HCT116 (cell line): ENCODE results near the gene RNF227. TPM values are rescaled to one million over a fixed set of nuclear protein-coding genes. Genes with fewer than 3 reads are reported as not detected.

ENCODE experiments used
- ATAC-seq: fragments of 200-7000 bp; cut with Tn5 transposase; 2 replicates; pipeline ENCODE4 v1.9.1; 2020; ENCODE audit warnings: mild to moderate bottlenecking, moderate library complexity
- BruUV-seq: library from RNA; stranded (reverse); fragments of 400-500 nt; replicated peaks from 2 replicates; lab custom pipeline; 2021; lab: Mats Ljungman, UMichigan
- CTCF ChIA-PET: fragments of 300-600 bp; sonication (Branson Sonifier 250); formaldehyde crosslinking; loops from one replicate; lab custom pipeline; 2021; ENCODE audit warnings: antibody characterized with exemption; lab: Charles Lee
- POLR2A ChIA-PET: fragments of 300-600, 350-600 bp; sonication (Branson Sonifier 250); formaldehyde crosslinking; loops from one replicate; lab custom pipeline; 2021; ENCODE audit warnings: antibody characterized with exemption; lab: Charles Lee
- RAD21 ChIA-PET, 2 experiments: fragments of 300-600 bp; sonication (Branson Sonifier 250); formaldehyde crosslinking; loops; one replicate each; lab custom pipeline; 2023; ENCODE audit warnings: low total read pairs in 2 of 2; ENCODE audit not compliant: uncharacterized antibody in 2 of 2, unreplicated experiment in 2 of 2, low non-redundant PET in 1 of 2; lab: Charles Lee
- DNase-seq: peaks from one replicate; pipeline ENCODE4 v3.0.0-alpha.2; 2010; ENCODE audit warnings: low read depth, low spot score
- H2AFZ ChIP-seq: fragments of 200-600 bp; shearing (Covaris generic), sonication (generic); 2 replicates; pipeline ENCODE4 v1.6.1; 2017; ENCODE audit warnings: low read depth, mixed run types, mixed read lengths, antibody characterized with exemption, low read length; ENCODE audit not compliant: poor library complexity, severe bottlenecking
- H3K27ac ChIP-seq: 2 replicates; pipeline ENCODE4 v1.5.1; 2012; ENCODE audit warnings: low read depth, low read length
- H3K27me3 ChIP-seq: fragments of 200-600 bp; sonication (generic); 2 replicates; pipeline ENCODE4 v1.6.1; 2016; ENCODE audit warnings: mixed run types, low read length, mixed read lengths; ENCODE audit not compliant: insufficient read depth
- H3K36me3 ChIP-seq, 2 experiments: fragments of 200-500 bp in 1 of 2; fragments of 200-600 bp in 1 of 2; sonication (Bioruptor generic) in 1 of 2; sonication (generic) in 1 of 2; 2 replicates each; pipeline versions ENCODE4 v1.5.1 to v1.6.1; 2014 to 2016; ENCODE audit warnings: low read length in 2 of 2, inconsistent platforms in 1 of 2, mixed read lengths in 1 of 2, mixed run types in 1 of 2; ENCODE audit not compliant: insufficient read depth in 2 of 2, control insufficient read depth in 1 of 2
- H3K4me1 ChIP-seq, 2 experiments: fragments of 200-600 bp in 1 of 2; sonication (generic) in 1 of 2; 2 replicates each; pipeline versions ENCODE4 v1.5.1 to v1.6.1; 2012 to 2017; ENCODE audit warnings: low read length in 2 of 2, inconsistent platforms in 1 of 2, mild to moderate bottlenecking in 1 of 2, mixed read lengths in 1 of 2, mixed run types in 1 of 2, moderate library complexity in 1 of 2; ENCODE audit not compliant: insufficient read depth in 2 of 2, control insufficient read depth in 1 of 2
- H3K4me2 ChIP-seq: fragments of 200-600 bp; sonication (generic); 2 replicates; pipeline ENCODE4 v1.6.1; 2017; ENCODE audit warnings: mixed run types, low read length, mixed read lengths
- H3K4me3 ChIP-seq, 2 experiments: fragments of 200-600 bp in 1 of 2; sonication (generic) in 1 of 2; replicated peaks in 1 of 2; 2 replicates each; pipeline ENCODE4 v1.5.1; 2011 to 2016; ENCODE audit warnings: low read length in 2 of 2, control low read depth in 1 of 2, low read depth in 1 of 2, mild to moderate bottlenecking in 1 of 2, mixed read lengths in 1 of 2, mixed run types in 1 of 2
- H3K79me2 ChIP-seq: fragments of 200-600 bp; sonication (generic); 2 replicates; pipeline ENCODE4 v1.6.1; 2017; ENCODE audit warnings: mild to moderate bottlenecking, mixed run types, low read length, moderate library complexity, mixed read lengths; ENCODE audit not compliant: insufficient read depth
- H3K9ac ChIP-seq: fragments of 200-600 bp; sonication (generic); 2 replicates; pipeline ENCODE4 v1.6.1; 2016; ENCODE audit warnings: low read length, mixed read lengths
- H3K9me2 ChIP-seq: fragments of 200-600 bp; sonication (generic), shearing (Covaris generic); 2 replicates; pipeline ENCODE4 v1.6.1; 2017; ENCODE audit warnings: mixed run types, mild to moderate bottlenecking, moderate library complexity; ENCODE audit not compliant: insufficient read depth
- H3K9me3 ChIP-seq, 2 experiments: fragments of 200-500 bp in 1 of 2; fragments of 200-600 bp in 1 of 2; sonication (Bioruptor generic) in 1 of 2; sonication (generic) in 1 of 2; 2 replicates each; pipeline ENCODE4 v1.6.1; 2014 to 2017; ENCODE audit warnings: low read length in 2 of 2, mixed read lengths in 2 of 2, inconsistent platforms in 1 of 2, low read depth in 1 of 2, mild to moderate bottlenecking in 1 of 2, mixed run types in 1 of 2, moderate library complexity in 1 of 2; ENCODE audit not compliant: control insufficient read depth in 1 of 2, insufficient read depth in 1 of 2
- H4K20me1 ChIP-seq: fragments of 200-600 bp; sonication (generic), shearing (Covaris generic); 2 replicates; pipeline ENCODE4 v1.6.1; 2017; ENCODE audit warnings: mixed run types, mild to moderate bottlenecking, moderate library complexity; ENCODE audit not compliant: insufficient read depth
- ATF3 ChIP-seq: IDR thresholded peaks from 2 replicates; pipeline ENCODE4 v1.6.1; 2012
- CBX3 ChIP-seq: IDR thresholded peaks from 2 replicates; pipeline ENCODE4 v1.6.1; 2012; ENCODE audit warnings: low read depth
- CTCF ChIP-seq, 3 experiments: fragments of 200-600 bp in 1 of 3; sonication (generic) in 1 of 3; IDR thresholded peaks in 2 of 3; conservative IDR thresholded peaks in 1 of 3; 2 replicates each; pipeline ENCODE4 v1.5.1; 2012 to 2017; ENCODE audit warnings: low read depth in 2 of 3, low read length in 2 of 3, antibody characterized with exemption in 1 of 3, borderline replicate concordance in 1 of 3, control low read depth in 1 of 3, mild to moderate bottlenecking in 1 of 3, mixed read lengths in 1 of 3, mixed run types in 1 of 3, moderate library complexity in 1 of 3; ENCODE audit not compliant: insufficient read depth in 1 of 3
- EGR1 ChIP-seq: IDR thresholded peaks from 2 replicates; pipeline ENCODE4 v1.6.1; 2012; ENCODE audit warnings: low read depth
- ELF1 ChIP-seq: IDR thresholded peaks from 2 replicates; pipeline ENCODE4 v1.6.1; 2012; ENCODE audit warnings: low read depth, borderline replicate concordance
- FOSL1 ChIP-seq: IDR thresholded peaks from 2 replicates; pipeline ENCODE4 v1.6.1; 2012; ENCODE audit warnings: low read depth
- MAX ChIP-seq: IDR thresholded peaks from 2 replicates; pipeline ENCODE4 v1.6.1; 2012
- POLR2A ChIP-seq: IDR thresholded peaks from 2 replicates; pipeline ENCODE4 v1.7.0; 2011; ENCODE audit warnings: borderline replicate concordance; ENCODE audit not compliant: insufficient read depth, insufficient read length; ENCODE audit errors: extremely low read depth
- RAD21 ChIP-seq: IDR thresholded peaks from 2 replicates; pipeline ENCODE4 v1.6.1; 2012; ENCODE audit warnings: low read depth, mild to moderate bottlenecking
- SIN3A ChIP-seq: IDR thresholded peaks from 2 replicates; pipeline ENCODE4 v1.6.1; 2012; ENCODE audit warnings: low read depth
- SP1 ChIP-seq: IDR thresholded peaks from 2 replicates; pipeline ENCODE4 v1.6.1; 2012; ENCODE audit warnings: low read depth
- SRF ChIP-seq: IDR thresholded peaks from 2 replicates; pipeline ENCODE4 v1.6.1; 2012; ENCODE audit warnings: low read depth
- TCF7L2 ChIP-seq: IDR thresholded peaks from 2 replicates; pipeline ENCODE4 v1.7.0; 2011; ENCODE audit warnings: borderline replicate concordance, inconsistent platforms; ENCODE audit not compliant: insufficient read depth, insufficient read length; ENCODE audit errors: extremely low read depth
- ZBTB33 ChIP-seq: IDR thresholded peaks from 2 replicates; pipeline ENCODE4 v1.6.1; 2011; ENCODE audit warnings: mild to moderate bottlenecking, low read length, moderate library complexity; ENCODE audit not compliant: insufficient replicate concordance; ENCODE audit errors: extremely low read depth
- ZFX ChIP-seq: fragments of 450-650 bp; IDR thresholded peaks from 2 replicates; pipeline ENCODE4 v1.6.1; 2017
- intact Hi-C: fragments of 100-400 bp; cut with micrococcal nuclease; formaldehyde crosslinking; loops from 2 replicates; pipeline ENCODE4 v1.10.0; 2022
- total RNA-seq: library from RNA; stranded (reverse); gene quantifications from one replicate; pipeline ENCODE4 v1.2.1, GENCODE V29; 2021; ENCODE audit not compliant: unreplicated experiment

Gene RNF227
- total RNA-seq, 1 experiment from 2014 or later = 0.74 TPM

GRCh38 chr17:7956228-7956965 is 40.3 kb upstream of the RNF227 start:
- no TSS peak for BruUV-seq
- H4K20me1 ChIP-seq = no peaks in the 10 kb centered on the region
- TF ChIP-seq RAD21 = no peak
- H3K36me3 ChIP-seq = no peaks in the 10 kb centered on the region
- H3K27me3 ChIP-seq = no peaks in the 10 kb centered on the region
- no peaks in the 10 kb centered on the region for H3K9me3 ChIP-seq
- H3K4me1 ChIP-seq = no peaks in the 10 kb centered on the region
- DNase-seq = no peak
- POLR2A ChIA-PET = interaction anchor here (0.9 kb wide), 1 partner anchor 24 kb away, joined by 3 read pairs; no protein-coding TSS in a partner anchor
- RAD21 ChIA-PET = no interaction called here
- no peak overlapping the region for H3K9ac ChIP-seq
- no peaks in the 10 kb centered on the region for H3K79me2 ChIP-seq
- H3K4me3 ChIP-seq = no peak overlapping the region
- H3K9me2 ChIP-seq = no peaks in the 10 kb centered on the region
- H3K27ac ChIP-seq = no peak overlapping the region
- CTCF ChIA-PET = no interaction called here
- no peak overlapping the region for H2AFZ ChIP-seq
- ATAC-seq = no peak
- intact Hi-C loops = no loop called here
- no peak overlapping the region for H3K4me2 ChIP-seq

- H3K4me3 ChIP-seq = no peak overlapping the region
- no peaks in the 10 kb centered on the region for H3K36me3 ChIP-seq
- H3K9me2 ChIP-seq = no peaks in the 10 kb centered on the region
- H3K4me2 ChIP-seq = no peak overlapping the region
- no peaks in the 10 kb centered on the region for H3K9me3 ChIP-seq
- no peak overlapping the region for H3K27ac ChIP-seq
- no TSS peak for BruUV-seq
- no peaks in the 10 kb centered on the region for H4K20me1 ChIP-seq
- CTCF ChIA-PET = no interaction called here
- DNase-seq (no peak), ATAC-seq (no peak)
- H3K9ac ChIP-seq = no peak overlapping the region
- H3K27me3 ChIP-seq = no peaks in the 10 kb centered on the region
- RAD21 ChIA-PET = no interaction called here
- intact Hi-C loops = no loop called here
- H3K4me1 ChIP-seq = no peaks in the 10 kb centered on the region
- H3K79me2 ChIP-seq = no peaks in the 10 kb centered on the region
- POLR2A ChIA-PET = interaction anchor here (0.9 kb wide), 1 partner anchor 23 kb away, joined by 3 read pairs; no protein-coding TSS in a partner anchor
- H2AFZ ChIP-seq = no peak overlapping the region
- TF ChIP-seq CBX3 = no peak
- TF ChIP-seq ATF3 = no peak
- no peak for TF ChIP-seq ELF1
- no peak for TF ChIP-seq SRF
- no peak for TF ChIP-seq FOSL1
- TF ChIP-seq TCF7L2 = no peak
- TF ChIP-seq MAX = no peak
- TF ChIP-seq RAD21 = no peak
- TF ChIP-seq ZBTB33 = no peak
- no peak for TF ChIP-seq SP1
- TF ChIP-seq EGR1 = no peak
- TF ChIP-seq CTCF (IDR thresholded peaks at IDR 0.05 in 2 of 3, conservative IDR thresholded peaks at IDR 0.05 in 1 of 3; ENCODE audit: borderline replicate concordance in 1 of 3, insufficient read depth in 1 of 3, low read depth in 2 of 3, low read length in 2 of 3) = no peak
- no peak for TF ChIP-seq POLR2A
- TF ChIP-seq ZFX = no peak
- TF ChIP-seq SIN3A = no peak
These were observed 39.5 kb upstream of the RNF227 start for GRCh38 chr17:7955414-7956227.
